Psoas muscle (tissue), 8 donors: Measurements from ENCODE around the gene SLC13A3. TPM values are rescaled to one million over a fixed set of nuclear protein-coding genes. Genes with fewer than 3 reads are reported as not detected.

ENCODE experiments used
- ATAC-seq, 4 donors: fragments of 200-7000 bp; cut with Tn5 transposase; one replicate each; pipeline ENCODE4 v1.9.1; 2020; ENCODE audit warnings: moderate library complexity in 3 of 4, mild to moderate bottlenecking in 2 of 4
- DNase-seq, 2 donors: peaks; one replicate each; pipeline ENCODE4 v3.0.0-alpha.2; 2020
- H3K27ac ChIP-seq: fragments of 200-600 bp; one replicate; pipeline ENCODE4 v1.8.0; 2022
- H3K27me3 ChIP-seq, 3 donors: fragments of 200-600 bp in 1 of 3; one replicate each; pipeline versions ENCODE4 v1.6.1 to v1.8.0; 2013 to 2022; ENCODE audit warnings: low read length in 2 of 3, mild to moderate bottlenecking in 2 of 3, moderate library complexity in 1 of 3; ENCODE audit not compliant: insufficient read depth in 3 of 3
- H3K36me3 ChIP-seq, 2 donors: fragments of 200-600 bp in 1 of 2; one replicate each; pipeline versions ENCODE4 v1.6.1 to v1.8.0; 2013 to 2022; ENCODE audit warnings: low read depth in 1 of 2, mild to moderate bottlenecking in 1 of 2, moderate library complexity in 1 of 2; ENCODE audit not compliant: insufficient read depth in 1 of 2
- H3K4me1 ChIP-seq: fragments of 200-600 bp; one replicate; pipeline ENCODE4 v1.8.0; 2022
- H3K4me3 ChIP-seq: fragments of 200-600 bp; one replicate; pipeline ENCODE4 v1.8.0; 2022; ENCODE audit warnings: mild to moderate bottlenecking
- H3K9me3 ChIP-seq: fragments of 200-600 bp; one replicate; pipeline ENCODE4 v1.8.0; 2022
- CTCF ChIP-seq: fragments of 200-600 bp; IDR thresholded peaks from one replicate; pipeline ENCODE4 v1.8.0; 2022; ENCODE audit warnings: antibody characterized with exemption
- WGBS, 3 donors: extraction: QIAGEN DNeasy Blood & Tissue Kit; methylation state at CpG; one replicate each; pipeline versions ENCODE4 v1.1.6 to v1.1.7; 2013; 5-methylcytosine and 5-hydroxymethylcytosine counted together
- intact Hi-C, 2 donors: fragments of 100-400 bp; cut with DNase I; formaldehyde crosslinking; loops; one replicate each; pipeline versions ENCODE4 v1.11.0 to v1.14.2; 2022
- polyA plus RNA-seq, 3 donors: library from polyadenylated mRNA; stranded (reverse); fragments of 200-250 nt; gene quantifications; one replicate each; pipeline ENCODE4 v1.2.3, GENCODE V29; 2013
- total RNA-seq, 4 donors: library from RNA; stranded (reverse); fragmentation: NEBNext Ultra II Directional in 2 of 4; extraction: Animal tissue kit (Norgen Biotek cat#: 25700) in 2 of 4; gene quantifications; one replicate each; pipeline versions ENCODE4 v1.2.1 to v1.2.4, GENCODE V29; 2021 to 2023
- donor health status: healthy with polysubstance abuse.
- donor health status: DM: no; HTN: no; CAD: no; lungs with moderate emphysema.
- donor health status: Bipolar disorder and iron deficiency.
- donor health status: healthy.
- donor health status: DM: yes; HTN: yes; CAD: no.
- donor health status: DM: no; HTN: no; CAD: no.
- donor health status: DM: no; HTN: no; CAD: no.
- donor health status: DM: yes; HTN: yes; CAD: no.

Gene SLC13A3
- total and polyA plus RNA-seq, 7 donors: 0.04 to 0.38 (median 0.15) TPM

- ATAC-seq (no peak), DNase-seq (no peak)
- Histone ChIP-seq H3K9me3 (no peaks in the 10 kb centered on the region), H3K36me3 (no peaks in the 10 kb centered on the region), H3K4me3 (peak overlapping the region; percentile 52), H3K27ac (no peak overlapping the region), H3K4me1 (peaks cover 5% of the 10 kb centered on the region), H3K27me3 (peaks cover 0 to 3% (median 0%) of the 10 kb centered on the region in 3 donors)
- intact Hi-C loops: loop anchor here in 1 of 2 donors (5.0 kb wide), 1 partner anchor 115 kb away; no protein-coding TSS in a partner anchor
- WGBS, 3 donors: 33 to 44% (median 35%) methylated on average over 5 of the region's 5 CpGs
- TF ChIP-seq CTCF: no peak
Observed at GRCh38 chr20:46562009-46562372, 89.3 kb downstream of the SLC13A3 start.

DNA sequence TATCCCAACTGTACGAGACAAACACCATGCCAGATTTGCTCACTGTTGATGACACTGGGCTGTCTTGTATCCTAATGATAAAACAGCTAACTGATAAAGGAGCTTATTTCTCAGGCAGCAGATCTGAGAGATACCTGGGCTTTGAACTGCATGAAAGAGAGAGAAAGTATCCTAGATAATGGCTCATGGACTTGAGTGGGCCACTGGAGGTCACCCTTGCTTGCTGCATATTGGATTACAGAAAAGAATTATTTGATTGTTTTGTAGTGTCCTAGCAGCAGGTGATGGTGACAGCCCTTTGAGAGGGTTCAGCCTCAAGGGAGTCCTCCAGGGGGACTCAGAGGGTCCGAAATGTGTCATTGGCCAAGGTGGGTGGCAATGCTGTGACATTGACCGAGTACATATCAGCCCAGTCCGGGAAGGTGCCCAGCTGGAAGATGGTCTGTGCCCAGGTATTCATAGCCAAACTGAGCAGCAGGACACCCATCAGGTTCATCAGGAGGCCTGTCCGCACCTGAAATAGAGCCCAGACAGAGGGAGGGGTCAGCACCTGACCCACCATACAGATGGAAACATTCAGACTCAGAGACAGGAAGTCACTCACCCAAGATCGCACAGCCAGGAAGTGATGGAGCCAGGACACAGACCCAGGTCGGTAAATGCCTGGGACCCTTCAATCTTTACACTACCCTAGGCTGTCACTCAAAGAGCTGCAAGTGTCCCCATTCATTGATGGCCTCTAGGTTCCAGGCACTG is 91.4 kb downstream of the SLC13A3 start:
- intact Hi-C loops: loop anchor here in 1 of 2 donors (5.0 kb wide), 1 partner anchor 117 kb away; no protein-coding TSS in a partner anchor
- H3K27me3 ChIP-seq: peaks cover 0 to 3% (median 0%) of the 10 kb centered on the region in 3 donors
- DNase-seq (no peak), ATAC-seq (no peak)
- H3K36me3 ChIP-seq: no peaks in the 10 kb centered on the region
- no peaks in the 10 kb centered on the region for H3K9me3 ChIP-seq
- peaks cover 5% of the 10 kb centered on the region for H3K4me1 ChIP-seq
- no peak overlapping the region for H3K4me3 ChIP-seq
- TF ChIP-seq CTCF: no peak
- H3K27ac ChIP-seq: no peak overlapping the region
- 79 to 86% (median 81%) methylated on average over 7 of the region's 7 CpGs for WGBS, 3 donors

DNA sequence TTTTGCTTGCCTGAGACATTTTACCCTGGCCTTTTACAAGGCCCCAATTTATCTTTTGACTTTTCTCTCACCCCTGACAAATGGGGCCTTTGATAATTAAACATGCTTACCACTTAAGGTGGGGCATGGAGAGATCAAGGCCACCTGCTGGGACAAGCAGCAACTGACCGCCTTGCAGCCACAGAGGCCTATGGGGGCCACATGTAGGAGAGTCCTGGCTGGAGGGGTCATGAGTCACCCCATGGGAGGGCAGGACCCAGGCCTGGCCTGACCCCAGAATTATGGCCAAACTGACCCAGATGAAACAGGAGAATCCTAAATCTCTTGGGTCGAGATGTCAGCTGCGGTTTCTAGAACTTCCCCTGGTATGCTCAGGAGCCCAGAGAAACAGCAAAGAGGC is 92.3 kb downstream of the SLC13A3 start:
- Histone ChIP-seq H3K27me3 (peaks cover 0 to 3% (median 0%) of the 10 kb centered on the region in 3 donors), H3K36me3 (no peaks in the 10 kb centered on the region), H3K4me1 (peaks cover 5% of the 10 kb centered on the region), H3K4me3 (no peak overlapping the region), H3K27ac (no peak overlapping the region), H3K9me3 (no peaks in the 10 kb centered on the region)
- DNase-seq: no peak
- WGBS, 3 donors: 43 to 77% (median 44%) methylated on average over 3 of the region's 3 CpGs
- intact Hi-C loops: no loop called here
- no peak for ATAC-seq
- no peak for TF ChIP-seq CTCF

DNA sequence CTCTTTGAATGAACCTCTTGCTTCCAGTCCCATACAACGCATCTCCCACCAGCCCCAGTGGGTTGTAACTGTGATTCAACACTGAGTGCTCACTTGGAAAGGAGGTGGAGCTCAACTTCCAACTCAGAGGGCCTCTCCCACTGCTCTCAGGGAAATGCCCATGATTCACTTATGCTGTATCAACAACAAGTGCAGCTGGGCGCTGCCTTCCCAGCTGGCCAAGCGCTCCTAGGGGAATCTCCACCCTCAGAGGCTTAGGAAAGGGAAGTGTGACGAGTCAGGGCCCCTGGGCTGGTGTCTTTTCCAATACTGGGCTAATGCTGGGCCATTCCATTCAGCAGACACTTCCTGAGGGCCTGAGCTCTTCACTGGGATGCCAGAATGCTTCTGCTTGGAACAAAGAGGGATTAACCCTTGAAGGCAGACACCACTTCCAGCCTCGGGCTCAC is 92.7 kb downstream of the SLC13A3 start:
- Histone ChIP-seq H3K27ac (no peak overlapping the region), H3K4me1 (peaks cover 5% of the 10 kb centered on the region), H3K4me3 (no peak overlapping the region), H3K27me3 (peaks cover 0 to 3% (median 0%) of the 10 kb centered on the region in 3 donors), H3K9me3 (no peaks in the 10 kb centered on the region), H3K36me3 (no peaks in the 10 kb centered on the region)
- intact Hi-C loops: no loop called here
- WGBS, 3 donors: 33 to 46% (median 34%) methylated on average over 5 of the region's 5 CpGs
- no peak for TF ChIP-seq CTCF
- peak in 3 of 4 donors; percentile 34 to 57 (median 50) for ATAC-seq
- DNase-seq: peak; percentile 50 to 66
